Embryonic facial prominence (tissue), 1 donor: ENCODE results near the gene CIC.

Experiments used
- DNase-seq: peaks from one replicate; pipeline ENCODE4 v3.0.0-alpha.2; 2016; ENCODE audit errors: extremely low spot score

CIC gene

DNA sequence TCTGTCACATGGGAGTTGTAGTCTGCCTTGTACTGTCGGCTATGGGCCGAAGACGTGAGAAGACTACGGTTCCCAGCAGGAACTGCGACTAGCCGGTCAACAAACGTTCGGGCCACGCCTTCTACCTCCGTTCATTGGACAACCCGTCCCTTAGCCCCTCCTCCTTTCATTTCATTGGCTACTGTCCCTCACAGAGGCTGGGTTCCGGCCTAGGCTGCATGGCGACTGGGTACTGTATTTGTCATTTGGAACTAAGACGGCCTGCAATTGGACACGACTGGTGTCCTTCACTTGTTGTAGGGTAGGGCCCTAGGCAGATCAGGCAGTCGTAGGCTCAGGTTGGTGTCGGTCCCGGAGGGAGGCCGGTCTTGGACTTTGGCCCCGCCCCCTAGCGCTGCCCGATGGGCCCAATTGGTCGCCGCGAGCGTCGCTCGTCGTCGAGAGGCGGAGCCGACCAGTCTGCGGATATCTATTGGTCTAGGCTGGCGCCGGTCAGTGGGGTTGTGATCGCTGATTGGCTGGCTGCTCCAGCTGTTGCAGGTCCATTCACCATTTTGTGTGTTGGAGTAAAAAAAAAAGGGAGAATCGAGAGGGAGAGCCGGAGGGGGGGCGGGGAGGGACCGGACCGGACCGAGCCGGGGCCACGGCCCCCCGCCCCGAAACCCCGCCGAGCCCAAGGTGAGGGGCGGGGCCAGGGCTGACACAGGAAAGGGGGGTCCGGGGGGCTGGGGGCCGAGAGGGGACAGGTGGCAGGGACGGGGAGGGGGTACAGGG, at the start of gene CIC:
Gene CIC, plus strand, starts transcription at position 549 of the 774 bp plus-strand sequence. CDS start 2,532 bp downstream, outside the sequence.
- DNase-seq: peak; percentile 100

DNA sequence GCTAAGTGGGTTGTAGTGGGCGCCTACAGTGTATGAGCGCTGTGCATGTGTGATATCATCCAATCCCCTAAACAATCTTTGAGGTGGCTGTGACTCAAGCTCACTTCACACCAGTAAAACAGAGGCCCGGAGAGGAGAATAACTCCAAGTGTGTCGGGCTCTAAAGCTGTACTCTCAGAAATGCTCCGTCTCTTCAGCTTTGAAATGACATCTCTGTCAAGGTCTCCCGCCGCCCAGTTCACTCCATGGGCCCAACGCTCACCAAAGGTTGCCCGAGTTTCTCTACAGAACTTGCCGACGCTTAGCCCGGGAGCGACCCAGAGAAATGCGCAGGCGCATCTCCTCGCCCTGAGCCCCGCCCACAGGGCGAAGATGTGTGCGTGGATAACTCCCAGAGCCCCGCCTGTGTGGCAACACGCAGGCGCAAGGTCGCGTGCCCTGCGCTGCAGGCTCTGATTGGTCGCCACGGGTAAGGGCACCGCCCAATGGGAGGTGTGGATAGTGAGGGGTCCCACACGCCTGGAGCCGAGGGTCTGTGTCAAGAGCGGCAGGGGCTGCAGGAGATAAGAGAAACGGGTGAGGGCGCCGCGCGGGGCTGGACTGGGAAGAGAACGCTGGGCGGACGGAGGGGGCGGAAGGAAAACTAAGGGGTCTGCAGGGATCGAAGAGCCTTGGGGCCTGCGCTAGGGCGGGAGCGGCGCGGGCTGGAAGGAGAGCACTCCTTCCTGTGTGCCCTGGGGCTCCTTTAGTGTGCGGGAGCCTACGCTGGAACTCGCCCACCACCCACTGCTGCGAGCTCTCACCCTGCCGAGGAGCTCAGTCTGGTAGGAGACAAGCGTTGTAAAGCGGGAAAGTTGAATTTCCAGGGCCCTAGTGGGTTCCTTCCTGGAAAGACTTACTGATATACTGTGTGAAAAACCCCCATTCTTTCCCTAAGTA, 49.0 kb upstream of the CIC start, which contains the start of gene ZNF526:
Gene ZNF526, plus strand, starts transcription at position 501 of the 939 bp plus-strand sequence. CDS start 4,092 bp downstream, outside the sequence.
- peak; percentile 95 for DNase-seq

DNA sequence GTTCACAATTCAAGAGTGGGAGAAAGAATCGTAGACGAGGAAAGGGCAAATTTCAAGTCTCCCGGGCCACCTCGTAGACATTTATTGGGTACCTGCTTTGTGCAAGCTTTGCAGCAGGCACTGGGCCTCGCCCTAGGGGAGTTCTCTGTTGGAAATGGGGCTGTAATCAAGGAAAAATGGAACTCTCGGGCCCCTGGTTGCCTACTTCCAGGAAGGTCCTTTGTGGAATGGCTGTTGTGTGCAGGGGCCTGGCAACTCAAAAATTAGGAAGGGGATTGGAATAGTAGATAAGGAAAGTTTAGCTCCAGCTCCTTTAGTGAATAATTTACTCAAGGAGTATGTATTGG, 48.3 kb upstream of the CIC start:
- no peak for DNase-seq

DNA sequence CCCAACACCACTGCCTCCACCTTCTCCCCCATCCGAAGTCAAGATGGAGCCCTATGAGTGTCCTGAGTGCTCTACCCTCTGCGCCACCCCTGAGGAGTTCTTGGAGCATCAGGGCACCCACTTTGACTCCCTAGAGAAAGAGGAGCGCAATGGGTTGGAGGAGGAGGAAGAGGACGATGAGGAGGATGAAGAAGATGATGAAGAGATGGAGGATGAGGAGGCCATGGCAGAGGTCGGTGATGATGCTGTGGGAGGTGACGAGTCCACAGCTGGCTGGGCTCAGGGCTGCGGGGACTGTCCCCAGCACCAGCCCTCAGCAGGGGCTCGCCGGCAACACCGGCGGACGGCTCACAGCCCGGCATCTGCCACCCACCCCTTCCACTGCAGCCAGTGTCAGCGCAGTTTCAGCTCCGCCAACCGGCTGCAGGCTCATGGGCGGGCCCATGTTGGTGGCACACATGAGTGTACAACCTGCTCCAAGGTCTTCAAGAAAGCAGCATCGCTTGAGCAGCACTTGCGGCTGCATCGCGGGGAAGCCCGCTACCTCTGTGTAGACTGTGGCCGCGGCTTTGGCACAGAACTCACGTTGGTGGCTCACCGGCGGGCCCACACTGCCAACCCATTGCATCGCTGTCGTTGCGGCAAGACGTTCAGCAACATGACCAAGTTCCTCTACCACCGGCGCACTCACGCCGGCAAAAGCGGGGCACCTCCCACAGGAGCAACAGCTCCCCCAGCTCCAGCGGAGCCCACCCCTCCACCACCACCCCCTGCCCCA, 43.9 kb upstream of the CIC start:
- DNase-seq: no peak

DNA sequence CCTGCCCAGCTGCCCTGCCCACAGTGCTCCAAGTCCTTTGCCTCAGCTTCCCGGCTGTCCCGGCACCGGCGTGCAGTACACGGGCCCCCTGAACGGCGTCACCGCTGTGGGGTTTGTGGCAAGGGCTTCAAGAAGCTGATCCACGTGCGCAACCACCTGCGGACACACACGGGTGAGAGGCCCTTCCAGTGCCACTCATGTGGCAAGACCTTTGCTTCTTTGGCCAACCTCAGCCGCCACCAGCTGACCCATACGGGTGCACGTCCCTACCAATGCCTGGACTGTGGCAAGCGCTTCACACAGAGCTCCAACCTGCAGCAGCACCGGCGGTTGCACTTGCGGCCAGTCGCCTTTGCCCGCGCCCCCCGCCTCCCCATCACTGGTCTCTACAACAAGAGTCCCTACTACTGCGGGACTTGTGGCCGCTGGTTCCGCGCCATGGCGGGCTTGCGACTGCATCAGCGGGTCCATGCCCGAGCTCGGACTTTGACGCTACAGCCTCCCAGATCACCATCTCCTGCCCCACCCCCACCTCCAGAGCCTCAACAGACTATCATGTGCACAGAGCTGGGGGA, 43.2 kb upstream of the CIC start:
- DNase-seq: no peak

DNA sequence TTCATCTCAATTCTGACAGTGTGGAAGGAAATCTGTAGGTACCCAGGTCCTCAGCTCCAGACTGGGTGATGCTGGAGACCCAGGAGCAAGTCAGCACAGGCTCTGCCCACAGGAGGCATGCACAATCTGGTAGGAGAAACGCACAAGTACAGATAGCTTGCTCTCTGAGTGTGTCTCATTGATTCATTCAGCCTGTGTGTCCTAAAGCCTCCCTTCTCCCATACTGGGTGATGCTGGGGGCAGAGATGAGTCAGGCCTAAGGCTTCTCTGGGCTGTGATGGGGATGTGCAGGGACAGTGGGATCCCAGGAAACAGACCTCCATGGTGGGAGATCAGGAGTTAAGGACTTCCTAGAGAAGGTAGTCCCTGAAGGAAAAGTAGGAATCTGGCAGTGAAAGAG, 42.2 kb upstream of the CIC start:
- no peak for DNase-seq

DNA sequence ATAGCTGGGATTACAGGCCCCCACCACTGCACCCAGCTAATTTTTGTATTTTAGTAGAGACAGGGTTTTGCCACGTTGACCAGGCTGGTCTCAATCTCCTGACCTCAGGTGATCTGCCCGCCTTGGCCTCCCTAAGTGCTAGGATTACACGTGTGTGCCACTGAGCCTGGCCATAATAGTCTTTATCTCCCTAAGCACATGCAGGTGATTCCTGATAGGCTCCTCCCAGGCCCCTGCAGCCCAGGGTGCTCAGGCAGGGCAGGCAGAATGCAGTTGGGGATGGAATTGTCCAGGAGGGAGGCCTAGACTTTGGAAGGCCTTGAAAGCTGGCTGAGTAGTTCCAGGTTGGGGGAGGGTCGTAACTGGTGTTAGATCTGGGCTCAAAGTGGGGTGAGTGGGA, 40.4 kb upstream of the CIC start:
- no peak for DNase-seq

DNA sequence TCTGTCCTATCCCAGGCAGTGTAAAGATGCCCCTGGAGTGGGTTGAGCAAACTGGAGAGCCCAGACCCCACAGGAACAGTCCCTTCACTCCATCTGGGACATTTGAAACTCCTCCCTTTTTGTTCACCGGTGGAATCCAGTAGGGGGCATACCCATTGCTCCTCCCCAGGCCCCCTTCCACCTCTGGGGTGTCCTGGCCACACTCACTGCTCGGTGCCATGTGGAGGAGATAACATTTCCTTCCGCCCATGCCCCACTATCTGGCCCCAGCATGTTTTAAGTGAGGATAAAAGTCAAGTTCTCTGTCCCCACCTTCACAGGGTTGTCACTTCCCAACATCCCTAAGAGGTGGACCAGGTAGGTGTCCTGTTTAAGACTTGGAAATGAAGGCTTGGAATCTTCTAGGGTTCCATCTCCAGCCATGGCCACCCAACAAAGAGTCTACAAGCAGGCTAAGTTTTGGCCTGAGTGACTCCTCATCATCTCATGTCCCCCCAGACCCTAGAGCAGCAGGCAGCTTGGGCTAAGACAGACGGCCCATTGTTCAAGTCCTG, 39.7 kb upstream of the CIC start:
- no peak for DNase-seq

DNA sequence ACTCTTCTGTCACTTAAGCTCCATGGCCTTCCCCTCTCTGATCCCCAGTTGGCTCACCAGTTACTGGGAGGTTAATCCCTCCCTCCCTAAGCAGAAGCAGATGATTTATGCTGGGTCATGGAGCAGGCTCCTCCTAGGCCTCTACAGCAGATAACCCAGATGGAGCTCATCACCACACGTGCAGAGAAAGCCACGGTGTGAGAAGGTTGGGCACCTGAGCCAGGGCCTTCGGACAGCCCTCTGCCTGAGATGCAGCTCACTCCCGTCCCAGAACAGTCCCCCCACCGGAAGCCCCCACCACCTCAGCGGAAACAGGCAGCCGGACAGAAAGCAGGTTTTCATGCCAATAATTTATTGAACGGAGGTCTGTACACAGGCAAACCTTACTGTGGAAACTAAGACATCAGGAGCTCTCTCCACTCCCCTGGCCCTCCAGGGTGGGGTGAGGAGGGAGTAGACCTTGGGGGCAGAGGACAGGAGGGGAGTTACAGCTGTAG, 39.1 kb upstream of the CIC start:
- no peak for DNase-seq

DNA sequence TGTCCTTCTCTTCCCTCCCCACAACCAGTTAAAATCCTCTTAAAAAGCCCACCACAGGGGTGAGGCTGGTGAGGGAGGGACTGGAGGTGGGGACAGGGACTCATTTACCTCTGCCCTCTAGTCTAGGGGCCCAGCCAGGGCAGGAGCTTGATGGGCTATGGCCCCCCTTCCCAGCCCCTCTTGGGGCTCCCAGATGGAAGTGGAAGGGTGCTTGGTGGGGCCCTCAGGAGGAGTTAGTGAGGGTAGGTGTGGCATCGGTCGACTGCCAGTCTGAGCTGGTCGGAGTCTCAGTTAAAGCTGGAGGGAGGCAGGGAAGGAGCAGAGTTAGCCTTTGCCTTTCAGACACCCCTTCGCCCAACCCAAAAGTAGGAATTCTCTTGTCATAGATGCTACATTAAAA, 38.5 kb upstream of the CIC start:
- DNase-seq: no peak

DNA sequence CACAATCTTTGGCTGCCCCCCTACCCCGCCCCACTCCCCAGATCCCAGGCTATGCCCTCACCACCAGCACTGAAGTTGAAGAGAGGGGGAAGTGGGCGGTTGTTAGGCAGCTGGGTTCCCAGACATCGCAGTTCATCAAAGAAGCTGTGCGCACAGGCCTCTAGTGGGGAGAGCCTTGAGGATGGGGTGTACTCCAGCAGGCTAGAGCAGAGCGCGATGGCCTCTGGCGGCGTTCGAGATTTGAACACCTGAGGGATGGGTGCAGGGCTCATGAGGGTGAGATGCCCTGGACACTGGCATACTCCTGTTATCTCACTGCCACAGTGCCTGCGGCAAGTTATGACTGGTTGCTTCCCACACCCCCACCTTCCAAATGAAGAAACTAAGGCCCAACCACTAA, 36.6 kb upstream of the CIC start:
- DNase-seq: no peak

DNA sequence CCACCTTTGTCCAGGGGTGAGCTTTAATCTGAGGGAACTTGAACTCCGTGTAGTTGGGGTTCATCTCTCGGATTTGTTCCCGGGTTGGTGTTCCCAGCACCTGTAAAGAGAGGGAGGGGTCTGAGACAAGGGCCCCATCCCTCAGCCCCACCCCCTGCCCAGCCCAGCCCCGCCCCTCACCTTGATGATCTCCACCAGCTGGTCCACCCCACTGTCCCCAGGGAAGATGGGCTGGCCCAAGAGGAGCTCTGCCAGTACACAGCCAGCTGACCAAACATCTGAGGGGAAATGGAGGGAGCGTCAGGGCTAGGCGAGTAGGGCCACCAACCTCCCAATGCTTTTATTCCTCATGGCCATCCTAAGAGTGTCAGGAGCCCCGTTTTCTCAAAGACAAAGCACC, 35.9 kb upstream of the CIC start:
- no peak for DNase-seq

DNA sequence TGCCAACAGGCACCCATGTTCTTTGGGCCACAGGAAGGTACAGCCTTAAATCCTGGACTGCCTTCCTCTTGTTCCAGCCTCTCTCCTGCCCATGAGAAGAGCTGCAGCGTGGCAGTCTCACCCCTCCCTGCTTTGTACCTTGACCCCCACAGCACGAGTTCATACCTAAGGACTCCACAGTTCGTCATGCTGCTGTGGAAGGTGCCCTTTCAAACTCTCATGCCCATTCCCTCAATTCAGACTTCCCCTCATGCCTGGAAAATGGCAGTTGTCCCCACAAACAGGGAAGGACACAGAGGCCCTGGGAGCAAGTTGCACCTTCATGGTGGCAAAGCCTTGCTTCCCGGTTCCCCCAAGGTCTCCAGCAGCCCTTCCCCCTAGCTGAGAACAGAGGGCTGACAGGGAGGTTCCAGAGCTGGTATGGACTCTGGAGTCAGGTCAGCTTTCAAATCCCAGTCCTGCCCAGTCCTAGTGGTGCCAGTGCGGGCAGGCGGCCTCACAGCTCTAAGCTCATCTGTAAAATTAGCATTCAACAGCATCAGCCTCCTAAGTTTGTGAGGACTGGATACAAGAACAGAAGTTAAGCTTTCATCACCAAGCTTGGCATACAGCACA, 35.3 kb upstream of the CIC start:
- no peak for DNase-seq

DNA sequence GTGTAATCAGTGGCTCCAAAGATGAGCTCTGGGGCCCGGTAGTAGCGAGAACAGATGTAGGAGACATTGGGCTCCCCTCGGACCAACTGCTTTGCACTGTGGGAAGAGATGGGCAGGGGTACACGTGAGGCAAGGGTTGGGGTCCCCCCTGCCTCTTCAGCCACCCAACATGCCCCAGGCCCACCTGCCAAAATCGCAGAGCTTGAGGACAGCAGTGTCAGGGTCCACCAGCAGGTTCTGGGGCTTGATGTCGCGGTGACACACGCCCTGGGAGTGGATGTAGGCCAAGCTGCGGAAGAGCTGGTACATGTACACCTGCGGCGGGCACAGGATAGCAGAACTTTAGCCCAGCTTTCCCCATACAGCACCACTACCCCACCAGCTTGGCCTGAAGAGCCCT, 34.7 kb upstream of the CIC start:
- no peak for DNase-seq

DNA sequence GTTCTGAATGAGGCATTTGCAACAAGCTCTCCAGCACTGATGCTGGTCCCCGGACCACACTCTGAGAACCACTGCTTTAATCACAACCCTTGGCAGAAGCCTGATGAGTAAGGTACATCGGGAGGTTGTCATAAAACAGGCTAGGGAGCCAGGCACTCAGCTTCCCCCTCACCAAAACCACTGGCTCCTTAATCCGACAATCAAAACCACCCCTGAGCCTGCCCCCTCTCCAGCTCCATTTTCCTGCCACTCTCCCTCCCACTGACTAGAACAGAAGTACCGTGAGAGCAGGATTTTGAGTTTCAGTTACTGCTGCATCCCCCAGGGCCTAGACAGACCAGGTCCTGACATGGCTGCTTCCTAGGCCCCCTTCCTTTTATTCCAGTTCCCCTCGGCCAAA, 33.9 kb upstream of the CIC start:
- no peak for DNase-seq

DNA sequence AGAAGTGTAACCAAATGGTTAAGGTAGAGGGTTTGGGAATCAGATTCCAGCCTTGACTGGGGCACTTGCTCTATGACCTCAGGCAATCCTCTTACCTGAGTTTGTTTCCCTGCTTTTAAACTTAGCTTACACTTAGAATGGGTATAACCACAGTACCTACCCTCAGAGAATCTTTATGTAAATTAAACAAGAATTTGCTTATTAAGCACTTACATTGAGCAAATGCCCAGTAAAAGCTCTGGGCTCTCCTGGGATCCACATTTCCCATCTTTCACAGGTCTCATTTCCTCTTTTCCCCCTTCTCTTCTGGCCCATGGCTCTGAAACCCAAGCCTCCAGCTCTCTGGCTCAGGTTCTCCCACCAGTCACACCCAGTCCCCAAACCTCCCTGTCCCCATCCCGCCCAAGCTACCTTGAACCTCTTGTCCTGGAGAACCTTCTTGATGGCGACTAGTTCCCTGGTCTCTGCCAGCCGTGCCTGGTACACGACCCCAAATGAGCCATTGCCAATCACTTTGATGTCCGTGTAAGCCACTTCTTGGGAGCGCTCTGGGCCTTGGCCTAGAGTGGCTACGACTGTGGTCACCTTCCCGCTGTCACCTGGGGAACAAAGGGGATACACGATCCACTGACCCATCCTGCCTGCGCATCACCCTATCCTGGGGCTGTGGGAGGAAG, 29.4 kb upstream of the CIC start:
- no peak for DNase-seq

DNA sequence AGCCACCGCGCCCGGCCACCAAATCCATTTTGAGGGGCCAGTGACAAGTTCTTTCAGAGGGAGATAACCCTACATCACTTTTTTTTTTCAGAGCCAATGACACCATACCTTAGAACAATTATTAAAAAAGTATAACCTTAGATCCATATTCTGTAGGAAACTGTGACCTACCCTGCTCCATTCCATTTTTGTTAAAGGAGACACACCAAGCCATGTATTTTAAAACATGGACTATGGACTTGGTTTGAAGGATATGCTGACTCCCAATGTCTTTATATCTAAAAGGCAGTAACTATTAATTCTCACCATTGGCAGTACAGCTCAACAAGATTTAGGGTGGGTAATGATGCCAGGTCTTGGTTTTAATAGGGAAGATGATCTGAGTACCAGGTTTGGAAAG, 27.8 kb upstream of the CIC start:
- DNase-seq: no peak

DNA sequence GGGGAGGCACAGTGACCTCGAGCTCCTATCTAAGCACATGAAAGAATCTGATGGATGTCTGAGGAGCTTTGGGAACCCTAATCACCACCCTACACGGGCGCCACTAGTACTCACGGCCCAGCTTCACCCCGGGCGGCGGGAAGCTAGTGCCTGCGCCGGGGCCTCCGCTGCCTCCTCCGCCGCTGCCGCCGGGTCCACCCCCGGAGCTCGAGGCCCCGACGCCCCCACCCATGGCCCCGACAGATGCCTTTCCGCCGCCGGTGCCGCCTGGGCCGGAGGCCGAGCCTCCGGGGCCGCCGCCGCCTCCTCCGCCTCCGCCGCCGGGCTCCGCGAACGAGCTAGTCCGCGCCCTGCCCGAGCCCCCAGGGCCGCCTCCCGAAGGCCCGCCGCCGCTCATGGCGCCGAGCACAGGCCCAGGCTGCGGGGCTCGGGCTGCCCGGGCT, 27.0 kb upstream of the CIC start:
- DNase-seq: no peak

DNA sequence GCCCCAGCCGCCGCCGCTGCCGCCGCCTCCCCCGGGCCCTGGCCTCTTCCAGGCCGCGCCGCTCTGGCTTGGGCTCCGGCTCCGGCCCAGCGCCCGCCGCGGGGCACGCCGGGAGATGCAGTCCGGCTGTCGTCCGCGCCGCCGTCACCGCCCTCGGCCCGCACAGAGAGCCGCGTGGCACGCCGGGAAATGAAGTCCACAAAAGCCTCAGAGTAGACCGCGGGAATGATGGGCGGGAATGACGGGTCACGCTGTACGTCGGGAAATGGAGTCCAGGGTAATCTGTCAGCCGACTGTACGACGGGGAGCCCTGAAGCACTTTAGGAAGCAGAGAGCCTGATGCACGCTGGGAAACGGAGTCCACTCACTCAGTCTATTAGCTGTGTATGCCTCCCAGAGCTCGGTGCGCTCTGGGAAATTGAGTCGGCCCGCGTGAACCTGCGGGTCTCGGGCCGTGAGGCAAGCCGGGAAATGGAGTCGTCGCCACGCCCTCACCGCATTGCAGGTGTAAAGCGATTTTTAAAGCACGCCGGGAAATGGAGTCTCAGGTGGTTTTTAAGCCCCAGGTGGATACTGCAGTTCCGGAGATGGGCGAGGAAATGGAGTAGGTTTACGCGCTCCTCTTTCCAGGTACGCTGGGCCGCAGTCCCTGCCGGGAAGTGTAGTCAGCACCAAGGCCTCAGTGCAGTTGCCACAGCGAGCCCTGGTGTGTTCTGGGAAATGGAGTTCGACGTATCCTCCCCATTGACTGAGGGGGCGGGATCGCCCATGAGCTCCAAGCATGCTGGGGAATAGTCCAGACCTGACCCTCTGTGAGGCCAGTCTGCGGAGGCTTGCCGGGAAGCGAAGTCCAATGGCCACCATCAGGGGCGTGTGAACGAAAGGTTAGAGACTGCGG, 26.3 kb upstream of the CIC start, which contains the start of gene GSK3A:
Gene GSK3A, minus strand, starts transcription at position 91 of the 898 bp plus-strand sequence. CDS start 137 bp downstream, outside the sequence.
- DNase-seq: peak; percentile 99
